DOHH2 (cell line): ENCODE results near the gene TRAT1.

Experiments
- H3F3A ChIP-seq: fragments of 200-600 bp; sonication (generic), shearing (Covaris generic); 2 replicates; pipeline ENCODE4 v1.6.0; 2016; ENCODE audit warnings: antibody characterized with exemption, mild to moderate bottlenecking; ENCODE audit not compliant: control insufficient read depth, insufficient read depth
- H3K27ac ChIP-seq: fragments of 200-600 bp; sonication (generic); 2 replicates; pipeline ENCODE4 v1.5.1; 2014; ENCODE audit warnings: low read depth, mild to moderate bottlenecking, low read length, moderate library complexity
- H3K27me3 ChIP-seq: fragments of 200-600 bp; sonication (generic); 2 replicates; pipeline ENCODE4 v1.6.1; 2014; ENCODE audit warnings: mild to moderate bottlenecking, low read length, mixed read lengths; ENCODE audit not compliant: control insufficient read depth
- H3K36me3 ChIP-seq: fragments of 200-600 bp; sonication (generic); 2 replicates; pipeline ENCODE4 v1.6.1; 2014; ENCODE audit warnings: mild to moderate bottlenecking, low read length, moderate library complexity, mixed read lengths; ENCODE audit not compliant: control insufficient read depth
- H3K4me1 ChIP-seq: fragments of 200-600 bp; sonication (generic); 2 replicates; pipeline ENCODE4 v1.6.1; 2014; ENCODE audit warnings: mild to moderate bottlenecking, low read length, mixed read lengths; ENCODE audit not compliant: control insufficient read depth
- H3K4me2 ChIP-seq: fragments of 200-600 bp; sonication (generic); 2 replicates; pipeline ENCODE4 v1.6.0; 2014; ENCODE audit warnings: mild to moderate bottlenecking, low read length, moderate library complexity
- H3K4me3 ChIP-seq: fragments of 200-600 bp; sonication (generic); 2 replicates; pipeline ENCODE4 v1.5.1; 2014; ENCODE audit warnings: mild to moderate bottlenecking, low read length, mixed read lengths
- H3K79me2 ChIP-seq: fragments of 200-600 bp; sonication (generic); 2 replicates; pipeline ENCODE4 v1.6.1; 2014; ENCODE audit warnings: mild to moderate bottlenecking, low read length, mixed read lengths; ENCODE audit not compliant: control insufficient read depth
- H3K9me2 ChIP-seq: fragments of 200-600 bp; sonication (generic); replicated peaks from 2 replicates; pipeline ENCODE4 v1.6.1; 2014; ENCODE audit warnings: mild to moderate bottlenecking, low read length, mixed read lengths; ENCODE audit not compliant: control insufficient read depth
- H3K9me3 ChIP-seq: fragments of 200-600 bp; sonication (generic); 2 replicates; pipeline ENCODE4 v1.6.1; 2014; ENCODE audit warnings: antibody characterized with exemption, low read length, mixed read lengths; ENCODE audit not compliant: control insufficient read depth, insufficient read depth
- H4K20me1 ChIP-seq: fragments of 200-600 bp; sonication (generic); 2 replicates; pipeline ENCODE4 v1.6.0; 2014; ENCODE audit warnings: low read depth, mild to moderate bottlenecking, antibody characterized with exemption, low read length, moderate library complexity; ENCODE audit not compliant: control insufficient read depth, insufficient read depth
- EZH2phosphoT487 ChIP-seq: fragments of 200-600 bp; sonication (generic); IDR thresholded peaks from 2 replicates; pipeline ENCODE4 v1.6.1; 2017; ENCODE audit warnings: borderline replicate concordance, mild to moderate bottlenecking, antibody characterized with exemption, low read length, moderate library complexity, mixed read lengths
- TF ChIP-seq, protein P1 (sequence below): fragments of 200-600 bp; sonication (generic); IDR thresholded peaks from one replicate; pipeline ENCODE4 v1.5.1; 2014; ENCODE audit warnings: antibody characterized with exemption, mild to moderate bottlenecking, low read depth, low read length; ENCODE audit not compliant: poor library complexity, severe bottlenecking

The TRAT1 gene, protein sequence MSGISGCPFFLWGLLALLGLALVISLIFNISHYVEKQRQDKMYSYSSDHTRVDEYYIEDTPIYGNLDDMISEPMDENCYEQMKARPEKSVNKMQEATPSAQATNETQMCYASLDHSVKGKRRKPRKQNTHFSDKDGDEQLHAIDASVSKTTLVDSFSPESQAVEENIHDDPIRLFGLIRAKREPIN

DNA sequence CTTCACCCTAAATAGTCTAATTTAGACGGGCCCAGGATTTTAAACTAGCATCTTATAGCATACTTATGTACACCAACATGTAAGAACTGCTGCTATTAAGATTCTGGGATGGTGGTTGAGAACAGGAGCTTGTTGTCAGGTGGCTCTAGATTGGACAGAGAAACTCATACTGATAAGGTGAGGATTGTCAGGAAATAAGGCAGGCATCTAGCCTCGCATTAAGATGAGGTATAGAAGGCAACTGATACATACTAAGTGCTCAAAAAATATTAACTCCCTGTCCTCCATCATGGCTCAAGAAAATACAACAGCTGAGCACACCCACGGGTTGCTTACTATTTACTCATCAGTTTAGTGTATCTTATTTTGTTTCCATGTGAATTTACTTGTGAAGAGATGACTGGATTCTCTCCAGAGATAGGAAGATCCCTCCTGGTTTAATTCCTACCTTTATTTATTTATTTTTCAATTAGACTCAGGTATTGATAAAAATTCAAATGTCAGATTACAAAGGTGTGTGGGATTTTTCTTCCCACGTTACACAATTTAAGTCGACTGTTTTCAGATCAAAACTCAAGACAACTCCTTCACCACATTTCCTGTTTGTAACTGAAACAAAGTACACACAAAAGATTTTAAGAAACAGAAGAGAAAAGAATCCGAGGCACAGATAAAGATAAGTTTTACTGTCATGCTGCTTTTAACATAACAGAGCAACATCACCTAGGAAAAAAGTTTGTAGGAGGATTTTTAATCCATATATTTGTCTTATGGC lies at the start of gene TRAT1:
Gene TRAT1 (plus strand): TSS at position 664 of the 775 bp plus-strand sequence. CDS start 142 bp downstream, outside the sequence.
- no peak for TF ChIP-seq EZH2phosphoT487
- TF ChIP-seq, protein P1, sequence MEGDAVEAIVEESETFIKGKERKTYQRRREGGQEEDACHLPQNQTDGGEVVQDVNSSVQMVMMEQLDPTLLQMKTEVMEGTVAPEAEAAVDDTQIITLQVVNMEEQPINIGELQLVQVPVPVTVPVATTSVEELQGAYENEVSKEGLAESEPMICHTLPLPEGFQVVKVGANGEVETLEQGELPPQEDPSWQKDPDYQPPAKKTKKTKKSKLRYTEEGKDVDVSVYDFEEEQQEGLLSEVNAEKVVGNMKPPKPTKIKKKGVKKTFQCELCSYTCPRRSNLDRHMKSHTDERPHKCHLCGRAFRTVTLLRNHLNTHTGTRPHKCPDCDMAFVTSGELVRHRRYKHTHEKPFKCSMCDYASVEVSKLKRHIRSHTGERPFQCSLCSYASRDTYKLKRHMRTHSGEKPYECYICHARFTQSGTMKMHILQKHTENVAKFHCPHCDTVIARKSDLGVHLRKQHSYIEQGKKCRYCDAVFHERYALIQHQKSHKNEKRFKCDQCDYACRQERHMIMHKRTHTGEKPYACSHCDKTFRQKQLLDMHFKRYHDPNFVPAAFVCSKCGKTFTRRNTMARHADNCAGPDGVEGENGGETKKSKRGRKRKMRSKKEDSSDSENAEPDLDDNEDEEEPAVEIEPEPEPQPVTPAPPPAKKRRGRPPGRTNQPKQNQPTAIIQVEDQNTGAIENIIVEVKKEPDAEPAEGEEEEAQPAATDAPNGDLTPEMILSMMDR = no peak
- no peaks in the 10 kb centered on the region for H3K36me3 ChIP-seq
- no peaks in the 10 kb centered on the region for H3K9me2 ChIP-seq
- H3K4me1 ChIP-seq = no peaks in the 10 kb centered on the region
- H3K4me3 ChIP-seq = no peak within 1 kb of the TSS
- H4K20me1 ChIP-seq = no peaks in the 10 kb centered on the region
- no peaks in the 10 kb centered on the region for H3K27me3 ChIP-seq
- no peaks in the 10 kb centered on the region for H3K9me3 ChIP-seq
- no peaks in the 10 kb centered on the region for H3K79me2 ChIP-seq
- no peak within 1 kb of the TSS for H3K4me2 ChIP-seq
- no peak within 1 kb of the TSS for H3K27ac ChIP-seq
- H3F3A ChIP-seq = no peaks in the 10 kb centered on the region

DNA sequence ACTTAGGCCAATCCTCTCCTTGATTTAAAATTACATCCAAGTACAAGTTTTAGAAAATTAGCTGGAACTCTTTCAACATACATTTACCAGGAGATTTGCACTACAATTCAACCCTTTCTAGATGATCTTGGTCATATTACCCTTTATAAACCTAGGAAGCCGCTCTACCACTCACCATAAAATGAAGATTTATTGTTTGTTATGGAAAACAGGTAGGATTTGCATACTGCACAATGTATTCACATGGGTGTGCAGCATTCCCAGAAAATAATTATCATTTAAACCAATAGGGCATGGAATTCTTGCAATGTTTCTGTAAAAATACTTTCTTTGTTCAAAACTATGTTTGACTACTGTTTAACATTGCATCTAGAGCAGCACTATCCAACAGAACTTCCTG lies 46.9 kb upstream of the TRAT1 start:
- 0 out of 2 replicates have a peak, but pooled peaks cover 4% of the 10 kb centered on the region for H3K27me3 ChIP-seq
- no peak overlapping the region for H3K4me3 ChIP-seq
- no peaks in the 10 kb centered on the region for H3K4me1 ChIP-seq
- no peaks in the 10 kb centered on the region for H3K9me3 ChIP-seq
- H3K36me3 ChIP-seq = no peaks in the 10 kb centered on the region
- no peaks in the 10 kb centered on the region for H3F3A ChIP-seq
- no peaks in the 10 kb centered on the region for H3K9me2 ChIP-seq
- no peak overlapping the region for H3K4me2 ChIP-seq
- no peak overlapping the region for H3K27ac ChIP-seq
- H4K20me1 ChIP-seq = no peaks in the 10 kb centered on the region
- TF ChIP-seq, protein P1 = no peak
- TF ChIP-seq EZH2phosphoT487 = no peak
- H3K79me2 ChIP-seq = no peaks in the 10 kb centered on the region

DNA sequence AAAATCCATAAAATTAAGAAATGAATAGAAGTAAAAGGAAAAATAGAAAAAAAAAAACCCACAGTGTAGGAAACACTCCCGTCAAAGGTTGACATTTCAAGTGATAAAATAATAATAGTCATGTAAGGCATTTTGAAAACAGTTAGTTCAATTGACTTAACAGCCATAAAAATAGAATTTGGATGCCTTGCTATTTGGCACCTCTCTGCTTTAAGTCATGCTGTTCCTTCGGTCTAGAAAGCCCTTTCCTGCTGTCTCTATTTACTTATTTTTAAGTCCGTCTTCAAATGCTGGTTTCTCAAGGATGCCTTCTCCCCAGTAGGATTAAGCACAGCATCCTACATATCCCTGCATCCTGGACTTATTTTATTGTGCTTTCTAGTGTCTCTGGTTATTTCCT lies 43.1 kb upstream of the TRAT1 start:
- Histone ChIP-seq H3F3A (no peaks in the 10 kb centered on the region), H4K20me1 (no peaks in the 10 kb centered on the region), H3K27me3 (no peaks in the 10 kb centered on the region), H3K9me3 (no peaks in the 10 kb centered on the region), H3K4me3 (no peak overlapping the region), H3K27ac (no peak overlapping the region), H3K4me1 (no peaks in the 10 kb centered on the region), H3K4me2 (no peak overlapping the region), H3K9me2 (no peaks in the 10 kb centered on the region), H3K79me2 (no peaks in the 10 kb centered on the region), H3K36me3 (no peaks in the 10 kb centered on the region)
- TF ChIP-seq EZH2phosphoT487 = no peak
- TF ChIP-seq, protein P1 = no peak
